ENCODE results near the gene DNER. TPM values are rescaled to one million over a fixed set of nuclear protein-coding genes. Genes with fewer than 3 reads are reported as not detected.

DNER gene
- total RNA-seq, 1 experiment from 2014 or later = 88.7 TPM

- 0 out of 2 replicates have a peak, but pooled peaks cover 3% of the 10 kb centered on the region for H3K36me3 ChIP-seq
- no peaks in the 10 kb centered on the region for H3K27me3 ChIP-seq
- no peak overlapping the region for H3K4me3 ChIP-seq
- no peaks in the 10 kb centered on the region for H3K9me3 ChIP-seq
- no peak for DNase-seq
Measured at GRCh38 chr2:229470781-229471180, 243.6 kb downstream of the DNER start.

GRCh38 chr2:229467783-229468182 lies 246.6 kb downstream of the DNER start:
- H3K36me3 ChIP-seq = 0 out of 2 replicates have a peak, but pooled peaks cover 3% of the 10 kb centered on the region
- no peaks in the 10 kb centered on the region for H3K9me3 ChIP-seq
- no peak overlapping the region for H3K4me3 ChIP-seq
- H3K27me3 ChIP-seq = no peaks in the 10 kb centered on the region
- DNase-seq = no peak

GRCh38 chr2:229463841-229464346 lies 250.5 kb downstream of the DNER start:
- Histone ChIP-seq H3K36me3 (no peaks in the 10 kb centered on the region), H3K27me3 (no peaks in the 10 kb centered on the region), H3K9me3 (no peaks in the 10 kb centered on the region), H3K4me3 (no peak overlapping the region)
- DNase-seq = no peak

GRCh38 chr2:229462112-229462511 lies 252.2 kb downstream of the DNER start:
- Histone ChIP-seq H3K4me3 (no peak overlapping the region), H3K27me3 (no peaks in the 10 kb centered on the region), H3K36me3 (no peaks in the 10 kb centered on the region), H3K9me3 (no peaks in the 10 kb centered on the region)
- no peak for DNase-seq

GRCh38 chr2:229456091-229456490 lies 258.3 kb downstream of the DNER start:
- DNase-seq = no peak
- Histone ChIP-seq H3K4me3 (no peak overlapping the region), H3K27me3 (no peaks in the 10 kb centered on the region), H3K36me3 (peaks cover 2% of the 10 kb centered on the region; the same call in 1 of the 2 replicates), H3K9me3 (no peaks in the 10 kb centered on the region)

- DNase-seq = no peak
- Histone ChIP-seq H3K9me3 (peaks cover 2% of the 10 kb centered on the region), H3K36me3 (peaks cover 4% of the 10 kb centered on the region), H3K27me3 (no peaks in the 10 kb centered on the region), H3K4me3 (no peak overlapping the region)
Measured at GRCh38 chr2:229454934-229455631, 259.3 kb downstream of the DNER start.

GRCh38 chr2:229453230-229453629 lies 261.1 kb downstream of the DNER start:
- no peaks in the 10 kb centered on the region for H3K27me3 ChIP-seq

GRCh38 chr2:229451852-229452251 lies 262.5 kb downstream of the DNER start:
- Histone ChIP-seq H3K27me3 (no peaks in the 10 kb centered on the region), H3K9me3 (peaks cover 2% of the 10 kb centered on the region), H3K36me3 (peaks cover 7% of the 10 kb centered on the region), H3K4me3 (no peak overlapping the region)
- DNase-seq = no peak

More at GRCh38 chr2:229453230-229453629, 261.1 kb downstream of the DNER start:
- H3K4me3 ChIP-seq = no peak overlapping the region
- H3K9me3 ChIP-seq = peaks cover 2% of the 10 kb centered on the region
- H3K36me3 ChIP-seq = peaks cover 7% of the 10 kb centered on the region
- DNase-seq = no peak

GRCh38 chr2:229447227-229447626 lies 267.1 kb downstream of the DNER start:
- H3K27me3 ChIP-seq = no peaks in the 10 kb centered on the region
- no peak overlapping the region for H3K4me3 ChIP-seq
- DNase-seq = no peak

GRCh38 chr2:229446350-229446749 lies 268.0 kb downstream of the DNER start:
- peaks cover 2% of the 10 kb centered on the region for H3K9me3 ChIP-seq
- peaks cover 5% of the 10 kb centered on the region for H3K36me3 ChIP-seq
- H3K4me3 ChIP-seq = no peak overlapping the region
- DNase-seq = no peak
- no peaks in the 10 kb centered on the region for H3K27me3 ChIP-seq

More at GRCh38 chr2:229447227-229447626, 267.1 kb downstream of the DNER start:
- peaks cover 2% of the 10 kb centered on the region for H3K9me3 ChIP-seq
- H3K36me3 ChIP-seq = peaks cover 7% of the 10 kb centered on the region

GRCh38 chr2:229445501-229446211 lies 268.7 kb downstream of the DNER start:
- DNase-seq = peak; percentile 67
- Histone ChIP-seq H3K4me3 (peak overlapping the region; percentile 9; the same call in 1 of the 2 replicates), H3K36me3 (peaks cover 5% of the 10 kb centered on the region), H3K27me3 (no peaks in the 10 kb centered on the region), H3K9me3 (no peaks in the 10 kb centered on the region; the same call in none of the 2 replicates)

GRCh38 chr2:229445019-229445418 lies 269.3 kb downstream of the DNER start:
- peak; percentile 86 for DNase-seq
- no peaks in the 10 kb centered on the region for H3K9me3 ChIP-seq
- H3K36me3 ChIP-seq = peaks cover 2% of the 10 kb centered on the region
- H3K27me3 ChIP-seq = no peaks in the 10 kb centered on the region
- peak overlapping the region; percentile 9; the same call in 1 of the 2 replicates for H3K4me3 ChIP-seq

- Histone ChIP-seq H3K4me3 (no peak overlapping the region), H3K27me3 (no peaks in the 10 kb centered on the region), H3K9me3 (no peaks in the 10 kb centered on the region), H3K36me3 (no peaks in the 10 kb centered on the region; the same call in 1 of the 2 replicates)
- no peak for DNase-seq
Measured at GRCh38 chr2:229443546-229444268, 270.6 kb downstream of the DNER start.

GRCh38 chr2:229443141-229443540 lies 271.2 kb downstream of the DNER start:
- no peaks in the 10 kb centered on the region for H3K27me3 ChIP-seq
- no peak overlapping the region for H3K4me3 ChIP-seq
- DNase-seq = no peak
- H3K36me3 ChIP-seq = no peaks in the 10 kb centered on the region; the same call in 1 of the 2 replicates
- no peaks in the 10 kb centered on the region for H3K9me3 ChIP-seq

- DNase-seq = no peak
- Histone ChIP-seq H3K36me3 (0 out of 2 replicates have a peak, but pooled peaks cover 2% of the 10 kb centered on the region), H3K9me3 (peaks cover 4% of the 10 kb centered on the region; the same call in 1 of the 2 replicates), H3K27me3 (no peaks in the 10 kb centered on the region), H3K4me3 (no peak overlapping the region)
Measured at GRCh38 chr2:229438430-229439159, 275.8 kb downstream of the DNER start.

- no peak overlapping the region for H3K4me3 ChIP-seq
- H3K36me3 ChIP-seq = 0 out of 2 replicates have a peak, but pooled peaks cover 2% of the 10 kb centered on the region
- no peak for DNase-seq
- H3K9me3 ChIP-seq = peaks cover 4% of the 10 kb centered on the region; the same call in 1 of the 2 replicates
- no peaks in the 10 kb centered on the region for H3K27me3 ChIP-seq
Measured at GRCh38 chr2:229437467-229437866, 276.9 kb downstream of the DNER start.

All from MG63 (cell line).